HEK293 (cell line): ENCODE results near the gene CHST15.

ENCODE experiments used
- CTCF ChIP-seq: fragments of 450-650 bp; formaldehyde crosslinking; IDR thresholded peaks from 2 replicates; pipeline ENCODE4 v1.5.1; 2016; ENCODE audit warnings: missing biosample characterization, missing genetic modification characterization
- ZBTB21 ChIP-seq: fragments of 450-650 bp; formaldehyde crosslinking; IDR thresholded peaks from 2 replicates; pipeline ENCODE4 v1.5.1; 2017; ENCODE audit warnings: missing biosample characterization, missing genetic modification characterization
- ZBTB7A ChIP-seq: fragments of 450-650 bp; formaldehyde crosslinking; IDR thresholded peaks from 2 replicates; pipeline ENCODE4 v1.5.1; 2016; ENCODE audit warnings: low read depth, missing biosample characterization, missing genetic modification characterization
- ZNF76 ChIP-seq: fragments of 450-650 bp; formaldehyde crosslinking; IDR thresholded peaks from 2 replicates; pipeline ENCODE4; 2016; ENCODE audit warnings: low read depth, missing biosample characterization, missing genetic modification characterization, borderline replicate concordance

- no peak for TF ChIP-seq ZBTB21
- TF ChIP-seq ZBTB7A (tag by site-specific recombination): no peak
- TF ChIP-seq CTCF: no peak
- TF ChIP-seq ZNF76 (tag by site-specific recombination): no peak
These were observed 8.0 kb upstream of the CHST15 start for GRCh38 chr10:124101351-124101750.
